ENCODE data around the gene LY6G6C. TPM values are rescaled to one million over a fixed set of nuclear protein-coding genes. Genes with fewer than 3 reads are reported as not detected.

The LY6G6C gene
- total and polyA plus RNA-seq, 2 of the 13 experiments (the other 11 are each of a cell fraction or from before 2014, with no cell fraction given) = 0.15 TPM; not detected in 1

DNA sequence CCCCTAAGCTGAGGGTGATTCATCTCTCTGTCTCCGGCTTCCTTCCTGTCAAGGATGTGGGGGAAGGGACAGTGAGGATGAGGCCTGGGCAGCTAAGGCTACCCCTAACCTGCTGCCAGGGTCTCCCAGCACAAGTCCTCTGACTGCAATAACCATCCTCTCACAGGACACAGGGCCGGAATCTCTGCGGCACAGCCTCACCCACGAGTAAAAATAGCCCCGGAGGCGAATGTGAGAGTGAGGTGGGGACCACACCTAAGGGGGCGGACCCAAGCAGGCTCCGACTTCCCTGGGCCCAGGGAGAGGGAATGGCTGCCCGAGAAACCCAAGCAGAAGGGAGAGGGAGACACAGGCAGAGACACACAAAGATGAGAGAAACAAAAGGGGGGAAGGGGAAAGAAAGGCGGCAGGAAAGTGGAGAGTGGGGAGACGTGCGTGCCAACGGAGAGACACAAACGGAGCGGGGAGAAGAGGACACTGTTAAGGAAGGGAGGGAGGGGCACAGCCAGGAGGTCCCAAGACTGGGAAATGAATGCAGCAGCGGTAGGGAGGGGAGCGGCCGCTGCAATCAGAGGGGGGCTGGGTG, 13.4 kb upstream of the LY6G6C start (continued):
- TF ChIP-seq SOX5 (CRISPR knock-in tag; IDR thresholded peaks at IDR 0.05; ENCODE audit: borderline replicate concordance) = 0 out of 2 replicates have a peak, but pooled peaks have one; percentile 36
- TF ChIP-seq KLF16 (CRISPR knock-in tag; IDR thresholded peaks at IDR 0.05) = peak in 1 of 2 experiments; percentile 59; a peak in 1 of 4 replicates
- 0 out of 2 replicates have a peak, but pooled peaks have one; percentile 12 for TF ChIP-seq ZNF160 (CRISPR knock-in tag; IDR thresholded peaks at IDR 0.05)
- TF ChIP-seq, protein P1, sequence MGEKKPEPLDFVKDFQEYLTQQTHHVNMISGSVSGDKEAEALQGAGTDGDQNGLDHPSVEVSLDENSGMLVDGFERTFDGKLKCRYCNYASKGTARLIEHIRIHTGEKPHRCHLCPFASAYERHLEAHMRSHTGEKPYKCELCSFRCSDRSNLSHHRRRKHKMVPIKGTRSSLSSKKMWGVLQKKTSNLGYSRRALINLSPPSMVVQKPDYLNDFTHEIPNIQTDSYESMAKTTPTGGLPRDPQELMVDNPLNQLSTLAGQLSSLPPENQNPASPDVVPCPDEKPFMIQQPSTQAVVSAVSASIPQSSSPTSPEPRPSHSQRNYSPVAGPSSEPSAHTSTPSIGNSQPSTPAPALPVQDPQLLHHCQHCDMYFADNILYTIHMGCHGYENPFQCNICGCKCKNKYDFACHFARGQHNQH (CRISPR knock-in tag; IDR thresholded peaks at IDR 0.05) = peak; percentile 14; the same call in 1 of the 2 replicates
- TF ChIP-seq ZNF629 (CRISPR knock-in tag; conservative IDR thresholded peaks at IDR 0.05) = no peak
- TF ChIP-seq ZNF101 (CRISPR knock-in tag; IDR thresholded peaks at IDR 0.05; ENCODE audit: borderline replicate concordance, low read depth) = no peak
- no peak for TF ChIP-seq IKZF4 (CRISPR knock-in tag; IDR thresholded peaks at IDR 0.05; ENCODE audit: borderline replicate concordance, low read depth, not compliant biosample characterization)
- TF ChIP-seq JUND (CRISPR knock-in tag; IDR thresholded peaks at IDR 0.05) = peak; percentile 85
- TF ChIP-seq ZFP36L1 (CRISPR knock-in tag; IDR thresholded peaks at IDR 0.05) = peak; percentile 79; the same call in 1 of the 2 replicates
- peak; percentile 33 for TF ChIP-seq SALL1 (CRISPR knock-in tag; IDR thresholded peaks at IDR 0.05)
- TF ChIP-seq GATA4 (IDR thresholded peaks at IDR 0.05; ENCODE audit: borderline replicate concordance, low read depth) = 0 out of 2 replicates have a peak, but pooled peaks have one; percentile 16
- no peak; the same call in 1 of the 2 replicates for TF ChIP-seq FOXO1 (CRISPR knock-in tag; IDR thresholded peaks at IDR 0.05)
- TF ChIP-seq AGO2 (optimal IDR thresholded peaks at IDR 0.05; ENCODE audit: low read depth, low read length) = peak; percentile 78
- no peak for TF ChIP-seq POLR2AphosphoS2 (IDR thresholded peaks at IDR 0.05; ENCODE audit: low read depth, low read length)
- TF ChIP-seq MEF2D (CRISPR knock-in tag; IDR thresholded peaks at IDR 0.05) = peak; percentile 34; the same call in 1 of the 2 replicates
- TF ChIP-seq HDAC1 (CRISPR knock-in tag; IDR thresholded peaks at IDR 0.05) = peak; percentile 52; the same call in 1 of the 2 replicates
- TF ChIP-seq, protein P2, sequence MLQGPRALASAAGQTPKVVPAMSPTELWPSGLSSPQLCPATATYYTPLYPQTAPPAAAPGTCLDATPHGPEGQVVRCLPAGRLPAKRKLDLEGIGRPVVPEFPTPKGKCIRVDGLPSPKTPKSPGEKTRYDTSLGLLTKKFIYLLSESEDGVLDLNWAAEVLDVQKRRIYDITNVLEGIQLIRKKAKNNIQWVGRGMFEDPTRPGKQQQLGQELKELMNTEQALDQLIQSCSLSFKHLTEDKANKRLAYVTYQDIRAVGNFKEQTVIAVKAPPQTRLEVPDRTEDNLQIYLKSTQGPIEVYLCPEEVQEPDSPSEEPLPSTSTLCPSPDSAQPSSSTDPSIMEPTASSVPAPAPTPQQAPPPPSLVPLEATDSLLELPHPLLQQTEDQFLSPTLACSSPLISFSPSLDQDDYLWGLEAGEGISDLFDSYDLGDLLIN (CRISPR knock-in tag; IDR thresholded peaks at IDR 0.05; ENCODE audit: borderline replicate concordance) = no peak
- 0 out of 2 replicates have a peak, but pooled peaks have one; percentile 6 for TF ChIP-seq ZNF616 (CRISPR knock-in tag; IDR thresholded peaks at IDR 0.05; ENCODE audit: low read depth)
- TF ChIP-seq MAZ (IDR thresholded peaks at IDR 0.05; ENCODE audit: borderline replicate concordance, low read depth, low read length) = no peak
- TF ChIP-seq MAZ (CRISPR knock-in tag; IDR thresholded peaks at IDR 0.05; ENCODE audit: low read depth) = 0 out of 2 replicates have a peak, but pooled peaks have one; percentile 0
- 0 out of 2 replicates have a peak, but pooled peaks have one; percentile 43 for TF ChIP-seq AKAP8 (CRISPR knock-in tag; IDR thresholded peaks at IDR 0.05)
- no peak for TF ChIP-seq PHF21A (CRISPR knock-in tag; IDR thresholded peaks at IDR 0.05)
- TF ChIP-seq ZMYM2 (CRISPR knock-in tag; IDR thresholded peaks at IDR 0.05) = no peak
- peak; percentile 55; the same call in 1 of the 2 replicates for TF ChIP-seq ZNF788 (CRISPR knock-in tag; IDR thresholded peaks at IDR 0.05; ENCODE audit: borderline replicate concordance)
- TF ChIP-seq SMAD1 (CRISPR knock-in tag; IDR thresholded peaks at IDR 0.05; ENCODE audit: borderline replicate concordance, low read depth) = no peak; the same call in 1 of the 2 replicates
- TF ChIP-seq ZFP36 (IDR thresholded peaks at IDR 0.05; ENCODE audit: borderline replicate concordance, low read depth, low read length, partially characterized antibody) = no peak
- TF ChIP-seq LCORL (IDR thresholded peaks at IDR 0.05) = no peak
- TF ChIP-seq LCORL (CRISPR knock-in tag; IDR thresholded peaks at IDR 0.05) = 0 out of 2 replicates have a peak, but pooled peaks have one; percentile 13
- peak; percentile 22; the same call in 1 of the 2 replicates for TF ChIP-seq ERF (CRISPR knock-in tag; IDR thresholded peaks at IDR 0.05)
- 0 out of 2 replicates have a peak, but pooled peaks have one; percentile 23 for TF ChIP-seq PCBP1 (IDR thresholded peaks at IDR 0.05; ENCODE audit: borderline replicate concordance, low read depth, low read length)

Measured in HepG2 (cell line).